Measurements from ENCODE around the gene EFNA2. TPM values are rescaled to one million over a fixed set of nuclear protein-coding genes. Genes with fewer than 3 reads are reported as not detected.
A peak's percentile ranks its signal among the peaks of the same experiment; 100 is the strongest.
"Not testable (repeated sequence)": the region's sequence is repeated elsewhere in the genome, so short reads cannot be mapped to it uniquely, and the experiment has no call there.

EFNA2 gene
- total RNA-seq, 1 experiment from 2014 or later, result 48.5 TPM

GRCh38 chr19:1295169-1296012, 9.7 kb downstream of the EFNA2 start:
- no peak for DNase-seq (ENCODE audit: low spot score)

- DNase-seq (ENCODE audit: low spot score), result no peak
Observed at GRCh38 chr19:1296078-1296477, 10.4 kb downstream of the EFNA2 start.

GRCh38 chr19:1296575-1297271, 11.1 kb downstream of the EFNA2 start:
- no peak for DNase-seq (ENCODE audit: low spot score)

DNA sequence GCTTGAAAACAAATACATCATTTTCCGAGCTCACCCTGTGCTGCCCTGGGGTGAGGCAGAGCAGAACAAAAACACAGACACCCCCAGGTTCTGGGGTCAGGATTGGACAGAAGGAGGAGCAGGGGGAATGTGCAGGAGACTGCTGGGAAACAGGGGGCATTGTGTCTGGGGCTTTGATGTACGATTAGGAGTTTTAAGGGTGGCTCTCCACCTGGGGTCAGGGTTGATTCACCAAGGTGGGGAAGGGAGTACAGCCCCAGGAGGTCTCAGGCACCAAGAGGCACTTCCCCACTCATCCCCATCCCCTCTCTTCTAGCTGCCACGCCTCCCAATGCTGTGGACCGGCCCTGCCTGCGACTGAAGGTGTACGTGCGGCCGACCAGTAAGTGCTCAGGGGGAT, 12.6 kb downstream of the EFNA2 start:
- DNase-seq (ENCODE audit: low spot score), result no peak

GRCh38 chr19:1299801-1300200, 14.1 kb downstream of the EFNA2 start:
- no peak for DNase-seq (ENCODE audit: low spot score)

- DNase-seq (ENCODE audit: low spot score), result no peak
Observed at GRCh38 chr19:1300744-1301490, 15.2 kb downstream of the EFNA2 start.

DNA sequence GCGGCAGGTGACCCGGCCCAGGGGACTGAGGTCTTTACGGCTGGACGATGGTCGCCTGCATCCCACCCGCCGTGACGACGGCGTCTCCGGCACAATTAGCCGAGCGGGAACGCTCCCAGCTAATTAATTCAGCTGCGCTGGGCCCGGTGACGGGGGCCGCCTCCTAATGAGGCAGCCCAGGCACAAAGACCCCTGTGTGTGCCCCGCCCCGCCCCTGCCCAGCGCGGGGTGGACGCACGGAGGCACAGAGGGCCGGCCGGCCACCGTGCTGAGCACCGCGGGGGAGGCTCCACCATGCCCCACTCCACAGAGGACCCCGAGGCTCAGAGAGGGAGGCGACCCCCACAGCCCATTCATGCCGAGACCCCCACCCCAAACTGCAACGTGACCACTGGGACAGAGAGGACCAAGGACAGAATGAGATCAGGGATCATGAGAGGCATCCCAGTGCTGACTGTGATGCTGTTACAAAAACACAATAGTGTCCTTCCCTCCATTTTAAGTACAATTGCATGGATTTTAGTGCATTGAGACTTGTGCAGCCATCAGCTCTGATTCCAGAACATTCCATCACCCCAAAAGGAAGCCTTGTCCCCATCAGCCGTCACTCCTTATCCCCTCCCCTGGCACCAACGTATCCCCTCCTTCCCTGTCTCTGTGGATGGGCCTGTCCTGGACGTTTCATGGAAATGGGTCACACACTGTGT, 17.0 kb downstream of the EFNA2 start:
- no peak for DNase-seq (ENCODE audit: low spot score)

GRCh38 chr19:1304197-1304924, 18.7 kb downstream of the EFNA2 start:
- DNase-seq (ENCODE audit: low spot score), result peak; percentile 58

DNA sequence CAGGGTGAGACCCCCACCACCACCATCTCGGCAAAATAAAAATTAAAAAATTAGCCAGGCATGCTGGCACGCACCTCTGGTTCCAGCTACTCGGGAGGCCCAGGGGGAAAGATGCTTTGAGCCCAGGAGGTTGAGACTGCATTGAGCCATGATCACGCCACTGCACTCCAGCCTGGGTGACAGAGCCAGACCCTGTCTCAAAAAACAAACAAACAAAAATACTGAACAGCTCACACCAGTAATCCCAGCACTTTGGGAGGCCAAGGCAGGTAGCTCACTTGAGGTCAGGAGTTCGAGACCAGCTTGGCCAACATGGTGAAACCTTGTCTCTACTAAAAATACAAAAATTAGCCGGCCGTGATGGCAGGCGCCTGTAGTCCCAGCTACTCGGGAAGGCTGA, 19.7 kb downstream of the EFNA2 start:
- not testable (repeated sequence) for DNase-seq (ENCODE audit: low spot score)

- DNase-seq (ENCODE audit: low spot score), result no peak
Observed at GRCh38 chr19:1307320-1307719, 21.6 kb downstream of the EFNA2 start.

DNA sequence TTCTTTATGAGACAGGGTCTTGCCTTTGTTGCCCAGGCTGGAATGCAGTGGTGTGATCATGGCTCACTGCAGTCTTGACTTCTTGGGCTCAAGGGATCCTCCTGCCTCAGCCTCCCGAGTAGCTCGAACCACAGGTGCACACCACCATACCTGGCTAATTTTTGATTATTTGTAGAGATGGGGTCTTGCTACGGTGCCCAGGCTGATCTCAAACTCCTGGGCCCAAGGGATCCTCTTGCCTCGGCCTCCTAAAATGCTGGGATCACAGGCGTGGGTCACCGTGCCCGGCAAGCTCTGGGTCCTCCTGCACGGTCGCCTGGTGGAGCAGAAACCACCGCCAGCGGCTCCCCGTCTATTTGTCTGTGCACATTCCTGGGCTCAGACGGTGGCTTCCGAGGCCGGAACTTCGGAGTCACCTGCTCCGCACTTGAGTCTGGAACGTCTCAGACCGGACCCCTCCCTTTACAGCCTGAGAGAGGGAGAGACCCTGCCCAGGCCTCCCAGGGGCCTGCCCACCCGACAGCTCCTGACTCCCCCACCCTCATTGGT, 22.2 kb downstream of the EFNA2 start:
- DNase-seq (ENCODE audit: low spot score), result no peak

DNA sequence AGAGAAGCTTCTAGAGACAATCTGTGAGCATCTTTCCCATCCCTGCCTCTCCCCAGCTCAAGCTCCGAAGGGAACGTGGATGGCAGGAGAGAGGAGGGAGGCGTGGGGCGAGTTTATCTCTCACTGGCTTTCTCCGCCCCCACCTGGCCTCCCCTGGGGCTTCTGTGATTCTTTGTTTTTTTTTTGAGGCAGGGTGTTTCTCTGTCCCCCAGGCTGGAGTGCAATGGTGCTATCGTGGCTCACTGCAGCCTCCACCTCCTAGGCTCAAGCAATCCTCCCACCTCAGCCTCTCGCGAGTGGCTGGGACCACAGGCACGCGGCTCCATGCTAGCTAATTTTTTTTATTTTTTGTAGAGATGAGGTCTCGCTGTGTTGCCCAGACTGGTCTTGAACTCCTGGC, 23.0 kb downstream of the EFNA2 start:
- DNase-seq (ENCODE audit: low spot score), result no peak

DNA sequence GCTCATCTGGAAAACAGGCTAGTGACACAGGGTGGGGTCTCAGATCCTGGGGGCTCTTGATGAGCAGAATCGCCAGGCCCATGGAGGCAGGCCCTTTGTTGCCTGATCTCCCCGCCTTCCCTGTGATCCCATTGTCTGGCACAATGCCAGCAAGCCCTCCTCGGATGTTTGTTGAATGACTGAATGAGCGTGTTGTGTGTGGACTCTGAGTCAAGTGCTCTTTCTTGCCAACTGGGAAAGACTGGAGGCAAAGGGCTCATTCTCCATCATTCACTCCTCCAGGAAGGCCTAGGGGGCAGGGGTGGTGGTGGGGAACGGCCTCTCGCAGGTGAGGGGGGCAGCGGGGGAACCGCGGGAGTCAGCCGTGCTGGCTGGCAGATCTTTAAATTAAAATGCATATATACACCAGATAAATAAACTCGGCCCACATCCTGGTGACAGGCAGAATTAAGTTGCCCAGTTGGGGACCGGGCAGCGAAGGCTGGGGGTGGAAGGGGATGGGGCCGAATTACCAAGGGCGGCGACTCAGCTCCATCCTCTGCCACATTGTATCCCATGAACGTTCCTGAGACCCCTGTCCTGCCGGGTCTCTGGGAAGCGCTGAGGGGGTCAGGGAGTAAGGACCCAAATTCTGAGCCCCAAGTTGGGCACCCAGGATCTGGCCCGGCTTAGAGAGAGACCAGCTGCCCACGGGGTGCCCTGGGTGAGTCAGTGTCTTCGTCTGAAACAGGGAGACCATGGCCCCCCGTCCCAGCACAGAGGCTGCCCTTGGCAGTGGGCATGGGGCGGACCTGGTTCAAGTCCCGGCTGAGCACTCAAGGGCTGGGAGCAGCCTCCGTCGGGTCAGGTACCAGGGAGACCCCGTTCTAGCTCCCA, 24.5 kb downstream of the EFNA2 start:
- DNase-seq (ENCODE audit: low spot score), result no peak

DNA sequence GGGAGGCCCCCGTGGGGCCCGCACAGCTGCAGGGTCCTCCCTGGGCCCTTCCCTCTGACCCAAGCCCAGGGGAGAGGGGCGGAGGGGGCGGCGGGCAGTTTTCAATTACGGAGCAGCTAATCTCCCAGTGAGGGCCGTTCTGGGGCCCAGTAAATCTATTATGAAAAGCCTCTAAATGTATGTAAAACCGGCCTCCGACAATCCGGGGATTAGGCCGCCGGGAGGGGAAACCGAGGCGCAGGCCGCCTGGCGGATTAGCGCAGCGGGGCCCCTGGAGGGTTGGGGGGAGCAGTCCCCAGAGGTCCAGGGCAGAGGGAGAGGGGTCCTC, 25.1 kb downstream of the EFNA2 start:
- DNase-seq (ENCODE audit: low spot score), result no peak

DNA sequence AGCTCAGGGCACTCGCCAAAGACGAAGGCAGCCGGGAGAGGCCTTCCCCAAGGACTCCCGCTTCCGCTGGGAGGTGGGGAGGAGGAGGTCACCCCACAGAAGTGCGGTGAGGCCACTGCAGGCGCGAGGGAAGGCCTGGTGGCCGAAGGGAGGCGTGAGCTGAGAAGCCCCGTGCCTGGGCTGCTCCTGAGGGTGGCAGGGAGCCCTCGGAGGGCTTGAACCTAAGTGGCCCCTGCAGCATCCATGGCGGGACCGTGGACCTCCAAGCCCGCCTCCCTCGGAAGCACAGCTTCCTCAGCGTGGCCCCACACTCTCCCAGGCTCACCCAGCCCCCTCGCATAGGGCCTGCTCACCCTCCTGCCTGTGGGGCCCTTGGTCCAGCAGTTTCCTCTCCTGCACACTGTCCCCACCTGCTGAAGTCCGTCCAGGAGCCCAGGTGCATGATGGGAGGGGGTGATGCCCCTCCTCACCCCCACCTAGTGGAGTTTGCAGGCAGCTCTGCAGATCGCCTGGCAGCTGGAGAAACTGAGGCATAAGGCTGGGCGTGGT, 25.9 kb downstream of the EFNA2 start:
- DNase-seq (ENCODE audit: low spot score), result no peak

GRCh38 chr19:1312767-1313694, 27.4 kb downstream of the EFNA2 start:
- DNase-seq (ENCODE audit: low spot score), result peak; percentile 51

DNA sequence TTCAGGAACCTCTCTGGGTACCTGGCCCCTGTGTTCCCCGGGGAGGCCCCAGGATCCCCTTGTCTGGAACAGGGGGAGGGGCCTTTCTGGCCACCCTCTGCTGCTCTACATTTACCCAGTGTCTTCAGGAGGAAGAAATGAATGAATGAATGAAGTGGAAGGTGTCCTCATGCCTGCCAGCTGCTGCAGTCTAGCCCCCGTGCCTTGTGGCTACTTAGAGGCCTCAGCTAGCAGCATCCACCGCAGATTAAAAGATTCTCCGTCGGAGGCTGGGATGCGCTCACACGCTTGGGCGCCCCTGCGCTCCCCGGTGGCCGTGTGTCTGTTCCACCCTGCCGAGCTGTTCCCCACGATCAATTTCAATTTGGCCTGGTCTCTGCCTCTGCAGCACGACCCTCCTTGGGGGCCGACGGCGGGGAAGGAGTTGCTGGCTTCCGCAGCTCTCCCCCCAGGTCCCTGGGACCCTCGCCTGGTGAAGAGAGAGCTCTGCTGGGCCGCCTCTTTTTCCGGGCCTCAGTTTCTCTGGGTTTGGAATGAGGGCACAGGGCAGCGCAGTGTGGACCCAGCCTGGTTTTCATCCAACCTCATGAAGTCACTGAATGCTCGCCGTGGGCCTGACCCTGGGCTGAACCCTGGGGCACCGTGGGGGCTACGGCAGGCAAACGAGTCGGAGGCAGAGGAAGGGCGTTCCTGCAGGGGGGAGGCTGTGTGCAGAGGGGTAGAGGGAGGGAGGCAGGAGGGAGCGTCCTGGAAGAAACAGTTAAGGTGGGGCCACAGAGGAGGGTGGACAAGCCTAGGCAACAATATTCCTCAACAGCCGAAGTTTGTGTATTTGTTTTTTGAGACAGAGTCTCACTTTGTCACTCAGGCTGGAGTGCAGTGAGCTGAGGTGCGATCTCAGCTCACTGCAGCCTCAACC, 28.3 kb downstream of the EFNA2 start:
- DNase-seq (ENCODE audit: low spot score), result no peak

Measured in HT-29 (cell line).